Breast epithelium (tissue), 4 donors: ENCODE results near the gene CTNNBL1. TPM values are rescaled to one million over a fixed set of nuclear protein-coding genes. Genes with fewer than 3 reads are reported as not detected.

Experiments
- DNase-seq, 2 donors: peaks; one replicate each; pipeline ENCODE4 v3.0.0-alpha.2; 2019; ENCODE audit warnings: low spot score in 2 of 2
- H3K27ac ChIP-seq, 2 donors: fragments of 200-600 bp; sonication (generic) in 1 of 2; one replicate each; pipeline ENCODE4 v1.5.1; 2016 to 2019; ENCODE audit warnings: mild to moderate bottlenecking in 1 of 2
- H3K27me3 ChIP-seq, 2 donors: fragments of 200-600 bp; sonication (generic) in 1 of 2; one replicate each; pipeline versions ENCODE4 v1.5.1 to v1.6.0; 2017 to 2019; ENCODE audit warnings: control low read depth in 1 of 2, mild to moderate bottlenecking in 1 of 2
- H3K36me3 ChIP-seq: fragments of 200-600 bp; one replicate; pipeline ENCODE4 v1.5.1; 2019
- H3K4me1 ChIP-seq, 2 donors: fragments of 200-600 bp; sonication (generic); one replicate each; pipeline ENCODE4 v1.5.1; 2016 to 2019; ENCODE audit warnings: control low read depth in 1 of 2
- H3K4me3 ChIP-seq, 3 donors: fragments of 200-600 bp; sonication (generic); 1 replicate in 2 of 3; 2 replicates in 1 of 3; pipeline ENCODE4 v1.5.1; 2016 to 2019; ENCODE audit warnings: mild to moderate bottlenecking in 3 of 3, moderate library complexity in 2 of 3
- H3K9me3 ChIP-seq, 2 donors: fragments of 200-600 bp; sonication (generic) in 1 of 2; one replicate each; pipeline ENCODE4 v1.5.1; 2016 to 2019; ENCODE audit warnings: control low read depth in 1 of 2
- POLR2A ChIP-seq: fragments of 450-650 bp; IDR thresholded peaks from one replicate; pipeline ENCODE4 v1.6.1; 2016; ENCODE audit warnings: antibody characterized with exemption, mild to moderate bottlenecking, moderate library complexity
- POLR2AphosphoS5 ChIP-seq, 3 donors: sonication (generic); formaldehyde crosslinking; IDR thresholded peaks; one replicate each; pipeline ENCODE4 v1.6.1; 2017; ENCODE audit warnings: antibody characterized with exemption in 3 of 3
- intact Hi-C: fragments of 100-400 bp; cut with DNase I; formaldehyde crosslinking; loops from one replicate; pipeline ENCODE4 v1.15.1; 2023; ENCODE audit warnings: low total_unique reads
- total RNA-seq, 3 donors: library from RNA; depleted of rRNA; stranded (reverse); fragments of >200 nt; gene quantifications; one replicate each; pipeline ENCODE4 v1.1.0, GENCODE V29; 2016
- TF ChIP-seq, protein P1 (sequence below), 3 donors: fragments of 450-650 bp; IDR thresholded peaks; one replicate each; pipeline ENCODE4 v1.5.1; 2016 to 2017; ENCODE audit warnings: antibody characterized with exemption in 3 of 3, mild to moderate bottlenecking in 3 of 3, moderate library complexity in 3 of 3

CTNNBL1 gene
- total RNA-seq, 3 donors from 2014 or later = 32.2 to 37.0 (median 32.4) TPM

DNA sequence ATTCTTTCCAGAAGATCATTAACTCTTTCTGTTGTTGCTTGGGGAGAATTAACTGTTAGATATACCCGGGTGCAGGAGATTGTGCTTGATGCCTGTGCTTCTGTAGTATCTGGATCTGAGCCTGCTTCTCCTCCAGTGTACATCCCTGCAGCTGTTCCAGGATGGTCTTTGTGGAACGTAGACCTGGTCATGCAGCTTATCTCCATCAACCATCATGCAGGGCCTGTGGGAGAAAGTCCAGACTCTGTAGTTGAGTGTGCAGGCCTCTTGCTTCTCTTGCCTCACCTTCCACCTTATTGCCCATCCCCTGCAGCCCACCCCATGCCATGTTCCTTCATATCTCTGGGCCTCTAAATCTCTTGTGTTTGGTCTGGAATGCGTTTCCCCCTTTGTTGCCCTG lies 133.8 kb downstream of the CTNNBL1 start:
- no peak for TF ChIP-seq POLR2AphosphoS5 (IDR thresholded peaks at IDR 0.05)
- no peak for TF ChIP-seq POLR2A
- TF ChIP-seq, protein P1, sequence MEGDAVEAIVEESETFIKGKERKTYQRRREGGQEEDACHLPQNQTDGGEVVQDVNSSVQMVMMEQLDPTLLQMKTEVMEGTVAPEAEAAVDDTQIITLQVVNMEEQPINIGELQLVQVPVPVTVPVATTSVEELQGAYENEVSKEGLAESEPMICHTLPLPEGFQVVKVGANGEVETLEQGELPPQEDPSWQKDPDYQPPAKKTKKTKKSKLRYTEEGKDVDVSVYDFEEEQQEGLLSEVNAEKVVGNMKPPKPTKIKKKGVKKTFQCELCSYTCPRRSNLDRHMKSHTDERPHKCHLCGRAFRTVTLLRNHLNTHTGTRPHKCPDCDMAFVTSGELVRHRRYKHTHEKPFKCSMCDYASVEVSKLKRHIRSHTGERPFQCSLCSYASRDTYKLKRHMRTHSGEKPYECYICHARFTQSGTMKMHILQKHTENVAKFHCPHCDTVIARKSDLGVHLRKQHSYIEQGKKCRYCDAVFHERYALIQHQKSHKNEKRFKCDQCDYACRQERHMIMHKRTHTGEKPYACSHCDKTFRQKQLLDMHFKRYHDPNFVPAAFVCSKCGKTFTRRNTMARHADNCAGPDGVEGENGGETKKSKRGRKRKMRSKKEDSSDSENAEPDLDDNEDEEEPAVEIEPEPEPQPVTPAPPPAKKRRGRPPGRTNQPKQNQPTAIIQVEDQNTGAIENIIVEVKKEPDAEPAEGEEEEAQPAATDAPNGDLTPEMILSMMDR (IDR thresholded peaks at IDR 0.05) = no peak
- DNase-seq = no peak
- no peaks in the 10 kb centered on the region for H3K36me3 ChIP-seq
- no peak overlapping the region for H3K27ac ChIP-seq
- H3K27me3 ChIP-seq = no peaks in the 10 kb centered on the region
- intact Hi-C loops = no loop called here
- no peaks in the 10 kb centered on the region for H3K9me3 ChIP-seq
- no peaks in the 10 kb centered on the region for H3K4me1 ChIP-seq
- no peak overlapping the region for H3K4me3 ChIP-seq

DNA sequence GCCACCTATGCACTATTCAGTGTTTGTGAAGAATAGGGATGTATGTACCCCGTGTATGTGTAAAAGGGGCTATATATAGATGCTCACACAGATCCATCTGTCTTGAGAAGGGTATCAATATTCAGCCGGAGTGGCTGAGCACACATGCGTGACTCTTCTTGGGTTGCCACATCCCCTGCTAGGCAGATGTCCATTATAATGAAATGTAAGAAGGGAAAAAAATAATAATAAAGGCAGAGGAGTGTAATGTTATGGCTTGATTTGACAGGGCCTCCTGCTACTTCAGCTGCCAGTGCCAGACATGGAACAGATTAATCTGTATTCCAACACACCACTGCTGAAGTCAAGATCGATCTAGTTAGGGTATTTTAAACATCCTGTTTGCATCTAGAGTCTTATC lies 134.9 kb downstream of the CTNNBL1 start:
- no peaks in the 10 kb centered on the region for H3K9me3 ChIP-seq
- DNase-seq = no peak
- H3K4me1 ChIP-seq = no peaks in the 10 kb centered on the region
- H3K36me3 ChIP-seq = no peaks in the 10 kb centered on the region
- no peak for TF ChIP-seq POLR2AphosphoS5 (IDR thresholded peaks at IDR 0.05)
- TF ChIP-seq POLR2A = no peak
- TF ChIP-seq, protein P1 (IDR thresholded peaks at IDR 0.05) = no peak
- intact Hi-C loops = no loop called here
- H3K27ac ChIP-seq = no peak overlapping the region
- no peak overlapping the region for H3K4me3 ChIP-seq
- no peaks in the 10 kb centered on the region for H3K27me3 ChIP-seq

DNA sequence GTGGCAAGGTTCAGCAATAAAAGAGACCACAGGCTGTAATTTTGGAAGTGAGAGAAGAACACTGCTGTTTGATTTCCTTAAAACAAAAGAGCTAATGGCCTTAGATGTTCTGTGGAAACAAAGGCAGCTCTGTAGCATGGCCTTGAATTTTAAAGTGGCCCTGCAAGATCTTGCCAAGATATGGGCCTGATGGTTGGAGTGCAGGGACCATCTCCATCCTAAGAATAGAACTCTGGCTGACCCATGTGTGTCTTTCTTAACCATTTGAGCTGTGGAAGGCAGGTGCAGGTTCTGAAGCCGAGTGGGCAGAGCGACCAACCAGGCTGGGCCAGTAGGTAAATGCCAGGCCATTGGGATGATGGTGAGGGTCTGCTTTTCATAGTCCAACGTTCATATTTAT lies 135.3 kb downstream of the CTNNBL1 start:
- H3K4me1 ChIP-seq = no peaks in the 10 kb centered on the region
- TF ChIP-seq POLR2AphosphoS5 (IDR thresholded peaks at IDR 0.05) (no peak), POLR2A (no peak)
- TF ChIP-seq, protein P1 (IDR thresholded peaks at IDR 0.05) = no peak
- no peaks in the 10 kb centered on the region for H3K27me3 ChIP-seq
- H3K9me3 ChIP-seq = no peaks in the 10 kb centered on the region
- H3K36me3 ChIP-seq = no peaks in the 10 kb centered on the region
- H3K27ac ChIP-seq = no peak overlapping the region
- intact Hi-C loops = no loop called here
- no peak overlapping the region for H3K4me3 ChIP-seq
- DNase-seq = no peak

DNA sequence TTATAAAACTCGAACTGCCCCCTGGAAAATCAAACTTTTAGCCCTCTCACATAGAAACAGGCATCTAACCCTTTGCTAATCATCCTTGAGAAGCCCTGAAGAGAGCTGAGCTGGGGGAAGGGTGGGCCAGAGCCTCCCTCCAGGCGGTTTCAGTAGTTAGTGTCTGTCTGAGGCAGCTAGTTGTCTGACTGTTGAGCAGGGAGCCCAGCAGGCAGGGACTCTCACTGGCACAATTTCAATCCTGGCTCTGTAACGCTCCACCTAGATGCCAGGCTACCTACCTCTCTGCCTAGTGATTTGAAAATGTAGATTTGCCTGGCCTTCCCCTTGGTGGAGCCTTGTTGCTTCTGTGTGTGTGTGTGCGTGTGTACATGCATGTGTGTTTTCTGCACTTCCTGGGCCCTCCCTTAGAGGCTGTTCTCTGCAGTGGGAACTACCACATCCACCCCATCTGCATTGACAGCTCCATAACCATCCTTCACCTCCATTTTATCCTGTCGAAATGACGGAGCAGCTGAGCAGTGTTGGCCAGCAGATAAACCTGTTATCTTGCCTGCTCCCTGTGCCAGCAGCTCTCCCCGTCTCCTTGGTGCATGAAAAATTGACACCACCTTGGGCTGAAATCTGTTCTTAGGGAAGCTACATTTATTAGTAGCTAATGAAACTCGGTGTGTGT lies 139.5 kb downstream of the CTNNBL1 start:
- H3K36me3 ChIP-seq = no peaks in the 10 kb centered on the region
- H3K27me3 ChIP-seq = no peaks in the 10 kb centered on the region
- no peaks in the 10 kb centered on the region for H3K9me3 ChIP-seq
- no peak for DNase-seq
- intact Hi-C loops = no loop called here
- H3K27ac ChIP-seq = no peak overlapping the region
- TF ChIP-seq, protein P1 (IDR thresholded peaks at IDR 0.05) = no peak
- no peak for TF ChIP-seq POLR2AphosphoS5 (IDR thresholded peaks at IDR 0.05)
- no peak for TF ChIP-seq POLR2A
- H3K4me1 ChIP-seq = no peaks in the 10 kb centered on the region
- no peak overlapping the region for H3K4me3 ChIP-seq

DNA sequence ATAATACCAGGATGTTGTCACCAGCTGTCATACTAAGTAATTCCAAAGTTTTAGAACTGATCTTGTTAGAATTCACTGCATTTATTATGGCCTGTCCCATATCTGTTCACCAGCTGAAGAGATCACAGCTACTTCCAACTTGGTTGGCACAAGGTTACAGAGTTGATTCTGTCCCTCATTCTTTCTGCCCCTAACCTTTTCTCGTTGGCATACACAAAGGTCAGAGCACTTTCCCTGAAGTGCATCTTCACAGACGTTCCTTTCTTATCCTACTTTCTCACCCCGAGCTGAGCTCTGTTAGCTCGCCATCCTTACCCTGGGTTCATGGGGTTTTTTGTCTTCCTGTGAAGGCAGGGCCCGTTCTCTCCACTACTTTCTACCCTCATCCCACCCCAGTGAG lies 143.1 kb downstream of the CTNNBL1 start:
- H3K27ac ChIP-seq = no peak overlapping the region

More for the DNA sequence above, 143.1 kb downstream of the CTNNBL1 start:
- H3K36me3 ChIP-seq = no peaks in the 10 kb centered on the region
- H3K9me3 ChIP-seq = no peaks in the 10 kb centered on the region
- intact Hi-C loops = no loop called here
- TF ChIP-seq, protein P1 (IDR thresholded peaks at IDR 0.05) = no peak
- no peak for TF ChIP-seq POLR2A
- TF ChIP-seq POLR2AphosphoS5 (IDR thresholded peaks at IDR 0.05) = no peak
- no peaks in the 10 kb centered on the region for H3K4me1 ChIP-seq
- H3K4me3 ChIP-seq = no peak overlapping the region
- no peaks in the 10 kb centered on the region for H3K27me3 ChIP-seq
- DNase-seq = no peak
